SK-N-SH (cell line): Measurements from ENCODE around the gene PRICKLE2. TPM values are rescaled to one million over a fixed set of nuclear protein-coding genes. Genes with fewer than 3 reads are reported as not detected.

ENCODE experiments used
- CTCF ChIA-PET: fragments of 300-600, 350-600 bp; formaldehyde crosslinking; extraction: SDS; loops from one replicate; lab custom pipeline; 2021; lab: Yijun Ruan, JAX
- POLR2A ChIA-PET: fragments of 350-600 bp; sonication (Branson Sonifier 250); formaldehyde crosslinking; extraction: SDS; loops from one replicate; lab custom pipeline; 2020; ENCODE audit warnings: antibody characterized with exemption, inconsistent platforms; lab: Yijun Ruan, JAX
- DNase-seq: peaks from one replicate; pipeline ENCODE4 v3.0.0; 2012
- H2AFZ ChIP-seq: fragments of 200-600 bp; sonication (generic); 2 replicates; pipeline ENCODE4 v1.8.1; 2016; ENCODE audit warnings: antibody characterized with exemption, mild to moderate bottlenecking, low read depth
- H3F3A ChIP-seq: fragments of 200-600 bp; sonication (generic); replicated peaks from 2 replicates; pipeline ENCODE3; 2016; ENCODE audit warnings: antibody characterized with exemption, mild to moderate bottlenecking; ENCODE audit not compliant: insufficient read depth
- H3K27ac ChIP-seq, 2 experiments: fragments of 200-500 bp in 1 of 2; fragments of 200-600 bp in 1 of 2; sonication (Bioruptor generic) in 1 of 2; sonication (generic), shearing (Covaris generic) in 1 of 2; 2 replicates each; pipeline versions ENCODE4 v1.5.1 to v1.6.1; 2014 to 2016; ENCODE audit warnings: low read depth in 2 of 2, inconsistent platforms in 1 of 2, low read length in 1 of 2, mild to moderate bottlenecking in 1 of 2, mixed read lengths in 1 of 2
- H3K27me3 ChIP-seq: fragments of 200-600 bp; sonication (generic), shearing (Covaris generic); 2 replicates; pipeline ENCODE4 v1.6.1; 2016; ENCODE audit warnings: mixed run types; ENCODE audit not compliant: insufficient read depth
- H3K36me3 ChIP-seq, 2 experiments: fragments of 200-500 bp in 1 of 2; fragments of 200-600 bp in 1 of 2; sonication (Bioruptor generic) in 1 of 2; sonication (generic) in 1 of 2; replicated peaks in 1 of 2; 2 replicates each; pipeline versions ENCODE3 to v1.5.1; 2014 to 2016; ENCODE audit warnings: low read length in 1 of 2, mild to moderate bottlenecking in 1 of 2; ENCODE audit not compliant: insufficient read depth in 2 of 2, control insufficient read depth in 1 of 2
- H3K4me1 ChIP-seq, 2 experiments: fragments of 200-500 bp in 1 of 2; fragments of 200-600 bp in 1 of 2; sonication (Bioruptor generic) in 1 of 2; sonication (generic), shearing (Covaris generic) in 1 of 2; 2 replicates each; pipeline versions ENCODE4 v1.5.1 to v1.6.1; 2014 to 2016; ENCODE audit warnings: low read depth in 1 of 2, low read length in 1 of 2, mixed run types in 1 of 2; ENCODE audit not compliant: insufficient read depth in 2 of 2, control insufficient read depth in 1 of 2
- H3K4me2 ChIP-seq: fragments of 200-600 bp; sonication (generic), shearing (Covaris generic); 2 replicates; pipeline ENCODE4 v1.6.1; 2017; ENCODE audit warnings: mixed run types
- H3K4me3 ChIP-seq, 2 experiments: fragments of 200-500 bp in 1 of 2; fragments of 200-600 bp in 1 of 2; sonication (Bioruptor generic) in 1 of 2; sonication (generic), shearing (Covaris generic) in 1 of 2; 2 replicates each; pipeline versions ENCODE4 v1.5.1 to v1.8.1; 2014 to 2016; ENCODE audit warnings: low read depth in 2 of 2, inconsistent platforms in 1 of 2, low read length in 1 of 2, mild to moderate bottlenecking in 1 of 2, mixed read lengths in 1 of 2, moderate library complexity in 1 of 2
- H3K79me2 ChIP-seq: fragments of 200-600 bp; sonication (generic); 2 replicates; pipeline ENCODE4 v1.8.1; 2017; ENCODE audit warnings: mild to moderate bottlenecking; ENCODE audit not compliant: insufficient read depth
- H3K9ac ChIP-seq: fragments of 200-600 bp; sonication (generic); 2 replicates; pipeline ENCODE4 v1.6.1; 2017; ENCODE audit warnings: mixed run types
- H3K9me2 ChIP-seq: fragments of 200-600 bp; sonication (generic); 2 replicates; pipeline ENCODE4 v1.6.1; 2017; ENCODE audit warnings: mixed run types
- H3K9me3 ChIP-seq: fragments of 200-600 bp; sonication (generic); 2 replicates; pipeline ENCODE4 v1.6.1; 2017; ENCODE audit warnings: mixed run types, mild to moderate bottlenecking, moderate library complexity
- H4K20me1 ChIP-seq: fragments of 200-600 bp; sonication (generic); 2 replicates; pipeline ENCODE4 v1.6.1; 2017; ENCODE audit warnings: mild to moderate bottlenecking, mixed run types; ENCODE audit not compliant: insufficient read depth
- ELF1 ChIP-seq: IDR thresholded peaks from 2 replicates; pipeline ENCODE4 v1.4.0; 2012
- EP300 ChIP-seq, 2 experiments: IDR thresholded peaks; 2 replicates each; pipeline versions ENCODE4 v1.4.0 to v1.6.1; 2012; ENCODE audit warnings: borderline replicate concordance in 1 of 2, low read depth in 1 of 2, low read length in 1 of 2
- EZH2phosphoT487 ChIP-seq: fragments of 200-600 bp; sonication (generic); IDR thresholded peaks from 2 replicates; pipeline ENCODE4 v1.6.1; 2017; ENCODE audit warnings: low read depth, mixed run types, mild to moderate bottlenecking, antibody characterized with exemption, moderate library complexity, borderline replicate concordance
- FOSL2 ChIP-seq: IDR thresholded peaks from 2 replicates; pipeline ENCODE4 v1.4.0; 2012; ENCODE audit warnings: low read depth, mild to moderate bottlenecking, moderate library complexity, borderline replicate concordance
- FOXJ3 ChIP-seq: sonication (generic); formaldehyde crosslinking; IDR thresholded peaks from 2 replicates; pipeline ENCODE4 v1.5.1; 2020; ENCODE audit warnings: mild to moderate bottlenecking, missing genetic modification reagents
- GABPA ChIP-seq: IDR thresholded peaks from 2 replicates; pipeline ENCODE4 v1.4.0; 2012; ENCODE audit warnings: low read depth, mild to moderate bottlenecking
- GATA2 ChIP-seq: sonication (generic); formaldehyde crosslinking; IDR thresholded peaks from 2 replicates; pipeline ENCODE4 v1.5.0; 2020; ENCODE audit warnings: mild to moderate bottlenecking, missing genetic modification reagents
- JUND ChIP-seq: IDR thresholded peaks from 2 replicates; pipeline ENCODE4 v1.4.0; 2012
- RAD21 ChIP-seq: IDR thresholded peaks from 2 replicates; pipeline ENCODE4 v1.6.1; 2012; ENCODE audit warnings: mild to moderate bottlenecking, low read length
- RFX5 ChIP-seq: IDR thresholded peaks from 2 replicates; pipeline ENCODE4 v1.6.1; 2012; ENCODE audit warnings: mild to moderate bottlenecking, improper control_type of control experiment, low read length
- RXRA ChIP-seq: IDR thresholded peaks from 2 replicates; pipeline ENCODE4 v1.4.0; 2012; ENCODE audit warnings: low read depth, mild to moderate bottlenecking, borderline replicate concordance
- SIN3A ChIP-seq: IDR thresholded peaks from 2 replicates; pipeline ENCODE4 v1.6.1; 2012; ENCODE audit warnings: low read depth, mild to moderate bottlenecking, low read length, moderate library complexity, borderline replicate concordance
- SMC3 ChIP-seq: IDR thresholded peaks from 2 replicates; pipeline ENCODE4 v1.6.1; 2012; ENCODE audit warnings: low read depth, low read length, improper control_type of control experiment
- TAF1 ChIP-seq: IDR thresholded peaks from 2 replicates; pipeline ENCODE4 v1.6.1; 2012; ENCODE audit warnings: low read depth, mild to moderate bottlenecking, low read length, moderate library complexity, borderline replicate concordance
- TCF12 ChIP-seq: IDR thresholded peaks from 2 replicates; pipeline ENCODE4 v1.4.0; 2012
- TEAD4 ChIP-seq: IDR thresholded peaks from 2 replicates; pipeline ENCODE4 v1.4.0; 2012; ENCODE audit warnings: mild to moderate bottlenecking, borderline replicate concordance; ENCODE audit not compliant: insufficient read depth
- YY1 ChIP-seq: IDR thresholded peaks from 2 replicates; pipeline ENCODE4 v1.4.0; 2012; ENCODE audit warnings: low read depth, mild to moderate bottlenecking
- WGBS: methylation state at CpG from one replicate; pipeline ENCODE4 v1.1.6; 2017; ENCODE audit warnings: low lambda C conversion rate; 5-methylcytosine and 5-hydroxymethylcytosine counted together
- polyA plus RNA-seq, 3 experiments: library from polyadenylated mRNA; depleted of rRNA; stranded (reverse); fragments of >200 nt; gene quantifications; 2 replicates each; pipeline ENCODE4 v1.2.3, GENCODE V29; 2012
- TF ChIP-seq, protein P1 (sequence below): fragments of 200-600 bp; sonication (generic); IDR thresholded peaks from 2 replicates; pipeline ENCODE4 v1.6.1; 2017; ENCODE audit warnings: antibody characterized with exemption, mild to moderate bottlenecking, moderate library complexity
- TF ChIP-seq, protein P2 (sequence below): IDR thresholded peaks from 2 replicates; pipeline ENCODE4 v1.4.0; 2012; ENCODE audit warnings: low read depth, borderline replicate concordance
- TF ChIP-seq, protein P3 (sequence below): IDR thresholded peaks from 2 replicates; pipeline ENCODE4 v1.6.1; 2012; ENCODE audit warnings: mild to moderate bottlenecking, low read depth, low read length, moderate library complexity
- TF ChIP-seq, protein P4 (sequence below): fragments of 150-350 bp; IDR thresholded peaks from 2 replicates; pipeline ENCODE4 v1.6.1; 2016; ENCODE audit warnings: mild to moderate bottlenecking, low read depth, low read length
- TF ChIP-seq, protein P5 (sequence below): fragments of 150-350 bp; IDR thresholded peaks from 2 replicates; pipeline ENCODE4 v1.6.1; 2017; ENCODE audit warnings: antibody characterized with exemption, low read length, low read depth, borderline replicate concordance
- TF ChIP-seq, protein P6 (sequence below): IDR thresholded peaks from 2 replicates; pipeline ENCODE4 v1.4.0; 2012; ENCODE audit warnings: low read depth

PRICKLE2 gene
- polyA plus RNA-seq, 1 of the 3 experiments (the other 2 are of a cell fraction) = 0.67 TPM

DNA sequence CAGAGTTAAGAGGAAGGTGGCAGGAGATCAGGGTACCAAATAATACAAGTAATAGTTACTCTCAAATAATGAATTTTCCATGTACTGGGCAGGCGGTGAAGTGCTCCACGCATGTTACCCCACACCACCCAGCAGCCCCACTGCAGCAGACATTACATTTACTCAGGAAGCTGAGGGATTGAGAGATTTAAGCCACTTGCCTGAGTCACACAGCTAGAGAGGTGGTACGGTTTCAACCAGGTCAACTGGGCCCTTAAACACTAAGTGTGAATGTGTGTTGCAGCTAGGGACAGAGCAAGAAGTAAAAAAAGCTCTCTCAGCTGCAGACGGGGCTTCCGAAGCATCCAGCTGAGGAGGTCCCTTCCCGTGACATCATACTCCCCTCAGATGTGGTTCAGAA is 91.3 kb downstream of the PRICKLE2 start (continued):
- TF ChIP-seq RFX5 (no peak), FOXJ3 (CRISPR knock-in tag) (no peak), JUND (no peak)

DNA sequence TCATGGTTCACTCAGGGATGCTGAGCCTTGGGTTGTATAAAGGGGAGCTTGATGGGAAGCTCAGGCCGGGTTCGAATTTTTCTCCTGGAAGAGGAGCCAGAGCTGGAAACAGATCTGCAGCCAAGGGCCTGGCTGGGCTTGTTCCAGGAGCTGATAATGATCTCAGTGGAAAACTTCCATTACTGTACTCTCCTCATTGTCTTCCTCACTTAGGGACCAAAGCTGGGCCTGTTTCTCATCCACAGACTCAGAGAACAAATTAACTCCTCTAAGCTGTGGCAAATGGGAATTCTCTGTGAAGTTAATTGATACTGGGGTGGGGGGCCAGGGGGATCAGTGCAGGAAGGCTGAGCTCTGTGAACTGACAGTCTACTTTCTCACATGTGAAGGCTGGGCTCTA is 92.0 kb downstream of the PRICKLE2 start:
- H3K9me2 ChIP-seq = no peaks in the 10 kb centered on the region
- no peaks in the 10 kb centered on the region for H4K20me1 ChIP-seq
- no peak overlapping the region for H3K9ac ChIP-seq
- no peak overlapping the region for H3K4me2 ChIP-seq
- WGBS = 31% methylated on average over 2 of the region's 2 CpGs
- no peaks in the 10 kb centered on the region for H3K36me3 ChIP-seq
- CTCF ChIA-PET = interaction anchor here (2.6 kb wide), 1 partner anchor 10 kb away, joined by 10 read pairs; no protein-coding TSS in a partner anchor
- no peaks in the 10 kb centered on the region for H3K79me2 ChIP-seq
- peak overlapping the region in 1 of 2 experiments; percentile 64; a peak in 3 of 4 replicates for H3K27ac ChIP-seq
- no peaks in the 10 kb centered on the region for H3F3A ChIP-seq
- POLR2A ChIA-PET = no interaction called here
- H3K4me3 ChIP-seq = no peak overlapping the region
- H2AFZ ChIP-seq = no peak overlapping the region
- H3K4me1 ChIP-seq = peaks cover 15 to 25% of the 10 kb centered on the region in 2 experiments; a peak in 3 of 4 replicates
- peak; percentile 48 for DNase-seq
- H3K9me3 ChIP-seq = no peaks in the 10 kb centered on the region
- H3K27me3 ChIP-seq = no peaks in the 10 kb centered on the region
- TF ChIP-seq, protein P1, sequence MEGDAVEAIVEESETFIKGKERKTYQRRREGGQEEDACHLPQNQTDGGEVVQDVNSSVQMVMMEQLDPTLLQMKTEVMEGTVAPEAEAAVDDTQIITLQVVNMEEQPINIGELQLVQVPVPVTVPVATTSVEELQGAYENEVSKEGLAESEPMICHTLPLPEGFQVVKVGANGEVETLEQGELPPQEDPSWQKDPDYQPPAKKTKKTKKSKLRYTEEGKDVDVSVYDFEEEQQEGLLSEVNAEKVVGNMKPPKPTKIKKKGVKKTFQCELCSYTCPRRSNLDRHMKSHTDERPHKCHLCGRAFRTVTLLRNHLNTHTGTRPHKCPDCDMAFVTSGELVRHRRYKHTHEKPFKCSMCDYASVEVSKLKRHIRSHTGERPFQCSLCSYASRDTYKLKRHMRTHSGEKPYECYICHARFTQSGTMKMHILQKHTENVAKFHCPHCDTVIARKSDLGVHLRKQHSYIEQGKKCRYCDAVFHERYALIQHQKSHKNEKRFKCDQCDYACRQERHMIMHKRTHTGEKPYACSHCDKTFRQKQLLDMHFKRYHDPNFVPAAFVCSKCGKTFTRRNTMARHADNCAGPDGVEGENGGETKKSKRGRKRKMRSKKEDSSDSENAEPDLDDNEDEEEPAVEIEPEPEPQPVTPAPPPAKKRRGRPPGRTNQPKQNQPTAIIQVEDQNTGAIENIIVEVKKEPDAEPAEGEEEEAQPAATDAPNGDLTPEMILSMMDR = no peak
- no peak for TF ChIP-seq ELF1
- TF ChIP-seq, protein P2, sequence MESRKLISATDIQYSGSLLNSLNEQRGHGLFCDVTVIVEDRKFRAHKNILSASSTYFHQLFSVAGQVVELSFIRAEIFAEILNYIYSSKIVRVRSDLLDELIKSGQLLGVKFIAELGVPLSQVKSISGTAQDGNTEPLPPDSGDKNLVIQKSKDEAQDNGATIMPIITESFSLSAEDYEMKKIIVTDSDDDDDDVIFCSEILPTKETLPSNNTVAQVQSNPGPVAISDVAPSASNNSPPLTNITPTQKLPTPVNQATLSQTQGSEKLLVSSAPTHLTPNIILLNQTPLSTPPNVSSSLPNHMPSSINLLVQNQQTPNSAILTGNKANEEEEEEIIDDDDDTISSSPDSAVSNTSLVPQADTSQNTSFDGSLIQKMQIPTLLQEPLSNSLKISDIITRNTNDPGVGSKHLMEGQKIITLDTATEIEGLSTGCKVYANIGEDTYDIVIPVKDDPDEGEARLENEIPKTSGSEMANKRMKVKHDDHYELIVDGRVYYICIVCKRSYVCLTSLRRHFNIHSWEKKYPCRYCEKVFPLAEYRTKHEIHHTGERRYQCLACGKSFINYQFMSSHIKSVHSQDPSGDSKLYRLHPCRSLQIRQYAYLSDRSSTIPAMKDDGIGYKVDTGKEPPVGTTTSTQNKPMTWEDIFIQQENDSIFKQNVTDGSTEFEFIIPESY = no peak
- TF ChIP-seq TAF1 = no peak
- TF ChIP-seq YY1 = no peak
- TF ChIP-seq, protein P3, sequence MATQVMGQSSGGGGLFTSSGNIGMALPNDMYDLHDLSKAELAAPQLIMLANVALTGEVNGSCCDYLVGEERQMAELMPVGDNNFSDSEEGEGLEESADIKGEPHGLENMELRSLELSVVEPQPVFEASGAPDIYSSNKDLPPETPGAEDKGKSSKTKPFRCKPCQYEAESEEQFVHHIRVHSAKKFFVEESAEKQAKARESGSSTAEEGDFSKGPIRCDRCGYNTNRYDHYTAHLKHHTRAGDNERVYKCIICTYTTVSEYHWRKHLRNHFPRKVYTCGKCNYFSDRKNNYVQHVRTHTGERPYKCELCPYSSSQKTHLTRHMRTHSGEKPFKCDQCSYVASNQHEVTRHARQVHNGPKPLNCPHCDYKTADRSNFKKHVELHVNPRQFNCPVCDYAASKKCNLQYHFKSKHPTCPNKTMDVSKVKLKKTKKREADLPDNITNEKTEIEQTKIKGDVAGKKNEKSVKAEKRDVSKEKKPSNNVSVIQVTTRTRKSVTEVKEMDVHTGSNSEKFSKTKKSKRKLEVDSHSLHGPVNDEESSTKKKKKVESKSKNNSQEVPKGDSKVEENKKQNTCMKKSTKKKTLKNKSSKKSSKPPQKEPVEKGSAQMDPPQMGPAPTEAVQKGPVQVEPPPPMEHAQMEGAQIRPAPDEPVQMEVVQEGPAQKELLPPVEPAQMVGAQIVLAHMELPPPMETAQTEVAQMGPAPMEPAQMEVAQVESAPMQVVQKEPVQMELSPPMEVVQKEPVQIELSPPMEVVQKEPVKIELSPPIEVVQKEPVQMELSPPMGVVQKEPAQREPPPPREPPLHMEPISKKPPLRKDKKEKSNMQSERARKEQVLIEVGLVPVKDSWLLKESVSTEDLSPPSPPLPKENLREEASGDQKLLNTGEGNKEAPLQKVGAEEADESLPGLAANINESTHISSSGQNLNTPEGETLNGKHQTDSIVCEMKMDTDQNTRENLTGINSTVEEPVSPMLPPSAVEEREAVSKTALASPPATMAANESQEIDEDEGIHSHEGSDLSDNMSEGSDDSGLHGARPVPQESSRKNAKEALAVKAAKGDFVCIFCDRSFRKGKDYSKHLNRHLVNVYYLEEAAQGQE = no peak
- TF ChIP-seq TEAD4 = no peak
- TF ChIP-seq, protein P4, sequence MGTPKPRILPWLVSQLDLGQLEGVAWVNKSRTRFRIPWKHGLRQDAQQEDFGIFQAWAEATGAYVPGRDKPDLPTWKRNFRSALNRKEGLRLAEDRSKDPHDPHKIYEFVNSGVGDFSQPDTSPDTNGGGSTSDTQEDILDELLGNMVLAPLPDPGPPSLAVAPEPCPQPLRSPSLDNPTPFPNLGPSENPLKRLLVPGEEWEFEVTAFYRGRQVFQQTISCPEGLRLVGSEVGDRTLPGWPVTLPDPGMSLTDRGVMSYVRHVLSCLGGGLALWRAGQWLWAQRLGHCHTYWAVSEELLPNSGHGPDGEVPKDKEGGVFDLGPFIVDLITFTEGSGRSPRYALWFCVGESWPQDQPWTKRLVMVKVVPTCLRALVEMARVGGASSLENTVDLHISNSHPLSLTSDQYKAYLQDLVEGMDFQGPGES = no peak
- TF ChIP-seq TCF12 = peak; percentile 65
- no peak for TF ChIP-seq GABPA
- 0 out of 2 replicates have a peak, but pooled peaks have one; percentile 10 for TF ChIP-seq FOXJ3 (CRISPR knock-in tag)
- no peak for TF ChIP-seq FOSL2
- no peak for TF ChIP-seq SMC3
- TF ChIP-seq EZH2phosphoT487 = no peak
- TF ChIP-seq, protein P5, sequence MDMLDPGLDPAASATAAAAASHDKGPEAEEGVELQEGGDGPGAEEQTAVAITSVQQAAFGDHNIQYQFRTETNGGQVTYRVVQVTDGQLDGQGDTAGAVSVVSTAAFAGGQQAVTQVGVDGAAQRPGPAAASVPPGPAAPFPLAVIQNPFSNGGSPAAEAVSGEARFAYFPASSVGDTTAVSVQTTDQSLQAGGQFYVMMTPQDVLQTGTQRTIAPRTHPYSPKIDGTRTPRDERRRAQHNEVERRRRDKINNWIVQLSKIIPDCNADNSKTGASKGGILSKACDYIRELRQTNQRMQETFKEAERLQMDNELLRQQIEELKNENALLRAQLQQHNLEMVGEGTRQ = no peak
- TF ChIP-seq RXRA = no peak
- TF ChIP-seq, protein P6, sequence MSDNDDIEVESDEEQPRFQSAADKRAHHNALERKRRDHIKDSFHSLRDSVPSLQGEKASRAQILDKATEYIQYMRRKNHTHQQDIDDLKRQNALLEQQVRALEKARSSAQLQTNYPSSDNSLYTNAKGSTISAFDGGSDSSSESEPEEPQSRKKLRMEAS = no peak
- no peak for TF ChIP-seq SIN3A
- peak; percentile 84 for TF ChIP-seq GATA2 (CRISPR knock-in tag)
- TF ChIP-seq RAD21 = peak; percentile 24
- peak; percentile 14 to 74; a peak in 2 of 4 replicates for TF ChIP-seq EP300 (IDR thresholded peaks at IDR 0.05; ENCODE audit: borderline replicate concordance in 1 of 2, low read depth in 1 of 2, low read length in 1 of 2)
